PC-3 (cell line): Measurements from ENCODE around the gene ZNF585A. TPM values are rescaled to one million over a fixed set of nuclear protein-coding genes. Genes with fewer than 3 reads are reported as not detected.
A peak's percentile ranks its signal among the peaks of the same experiment; 100 is the strongest.
"Not testable (repeated sequence)": the region's sequence is repeated elsewhere in the genome, so short reads cannot be mapped to it uniquely, and the experiment has no call there.

ENCODE experiments used
- ATAC-seq: fragments of 200-7000 bp; cut with Tn5 transposase; 2 replicates; pipeline ENCODE4 v1.9.1; 2020; ENCODE audit warnings: mild to moderate bottlenecking, moderate library complexity
- BruUV-seq: library from RNA; stranded (reverse); fragments of 400-500 nt; replicated peaks from 2 replicates; lab custom pipeline; 2021; lab: Mats Ljungman, UMichigan
- CTCF ChIA-PET: fragments of 300-600 bp; sonication (Branson Sonifier 250); formaldehyde crosslinking; loops from one replicate; lab custom pipeline; 2022; ENCODE audit warnings: antibody characterized with exemption; lab: Charles Lee
- POLR2A ChIA-PET: fragments of 300-600 bp; sonication (Branson Sonifier 250); formaldehyde crosslinking; loops from one replicate; lab custom pipeline; 2022; ENCODE audit warnings: antibody characterized with exemption; ENCODE audit not compliant: unreplicated experiment; lab: Charles Lee
- DNase-seq: peaks from one replicate; pipeline ENCODE4 v3.0.0-alpha.2; 2015
- H2AFZ ChIP-seq: fragments of 300-600 bp; sonication (generic); 2 replicates; pipeline ENCODE4 v1.6.0; 2016; ENCODE audit warnings: antibody characterized with exemption, low read length
- H3F3A ChIP-seq: fragments of 300-600 bp; sonication (generic); one replicate; pipeline ENCODE4 v1.6.0; 2017; ENCODE audit warnings: antibody characterized with exemption, low read length, control low read depth, mild to moderate bottlenecking; ENCODE audit not compliant: unreplicated experiment
- H3K27ac ChIP-seq: fragments of 300-600 bp; sonication (generic); 2 replicates; pipeline ENCODE4 v1.5.1; 2016; ENCODE audit warnings: mild to moderate bottlenecking, low read length
- H3K27me3 ChIP-seq: fragments of 300-600 bp; sonication (generic); 2 replicates; pipeline ENCODE4 v1.6.1; 2016; ENCODE audit warnings: low read length, mixed read lengths
- H3K36me3 ChIP-seq: fragments of 300-600 bp; sonication (generic); 2 replicates; pipeline ENCODE4 v1.6.1; 2016; ENCODE audit warnings: low read depth, mixed run types, low read length, mixed read lengths
- H3K4me1 ChIP-seq: fragments of 300-600 bp; sonication (generic); 2 replicates; pipeline ENCODE4 v1.5.1; 2016; ENCODE audit warnings: low read length; ENCODE audit not compliant: insufficient read depth
- H3K4me2 ChIP-seq: fragments of 300-600 bp; sonication (generic); 2 replicates; pipeline ENCODE4 v1.6.0; 2016; ENCODE audit warnings: low read length
- H3K4me3 ChIP-seq: fragments of 300-600 bp; sonication (generic); 2 replicates; pipeline ENCODE4 v1.5.1; 2016; ENCODE audit warnings: mild to moderate bottlenecking, low read length, mixed read lengths
- H3K79me2 ChIP-seq: fragments of 300-600 bp; sonication (generic); 2 replicates; pipeline ENCODE4 v1.6.1; 2017; ENCODE audit warnings: low read length, mixed read lengths
- H3K9ac ChIP-seq: fragments of 300-600 bp; sonication (generic); 2 replicates; pipeline ENCODE4 v1.6.0; 2016; ENCODE audit warnings: mild to moderate bottlenecking, low read length
- H3K9me2 ChIP-seq: fragments of 300-600 bp; sonication (generic); replicated peaks from 2 replicates; pipeline ENCODE4 v1.6.1; 2016; ENCODE audit warnings: mixed run types, low read length, mixed read lengths
- H3K9me3 ChIP-seq: fragments of 300-600 bp; sonication (generic); 2 replicates; pipeline ENCODE4 v1.6.1; 2016; ENCODE audit warnings: low read length, mixed read lengths
- H4K20me1 ChIP-seq: fragments of 300-600 bp; sonication (generic); 2 replicates; pipeline ENCODE4 v1.6.1; 2016; ENCODE audit warnings: low read length, mixed read lengths
- EZH2 ChIP-seq: fragments of 300-600 bp; sonication (generic); IDR thresholded peaks from one replicate; pipeline ENCODE4 v1.6.1; 2017; ENCODE audit warnings: antibody characterized with exemption, mild to moderate bottlenecking, low read length; ENCODE audit not compliant: unreplicated experiment
- EZH2phosphoT487 ChIP-seq: fragments of 300-600 bp; sonication (generic); IDR thresholded peaks from 2 replicates; pipeline ENCODE4 v1.6.1; 2018; ENCODE audit warnings: mild to moderate bottlenecking, antibody characterized with exemption, low read length, borderline replicate concordance
- intact Hi-C: fragments of 100-400 bp; cut with micrococcal nuclease; formaldehyde crosslinking; loops from 2 replicates; pipeline ENCODE4 v1.9.0; 2023
- total RNA-seq: library from RNA; depleted of rRNA; stranded (reverse); fragments of >200 nt; gene quantifications from 2 replicates; pipeline ENCODE4 v1.2.3, GENCODE V29; 2014
- TF ChIP-seq, protein P1 (sequence below): fragments of 300-600 bp; sonication (generic); conservative IDR thresholded peaks from 2 replicates; pipeline ENCODE4 v1.5.1; 2017; ENCODE audit warnings: antibody characterized with exemption, low read depth, mild to moderate bottlenecking, low read length

The ZNF585A gene
- total RNA-seq, 1 experiment from 2014 or later, result 0.29 TPM

DNA sequence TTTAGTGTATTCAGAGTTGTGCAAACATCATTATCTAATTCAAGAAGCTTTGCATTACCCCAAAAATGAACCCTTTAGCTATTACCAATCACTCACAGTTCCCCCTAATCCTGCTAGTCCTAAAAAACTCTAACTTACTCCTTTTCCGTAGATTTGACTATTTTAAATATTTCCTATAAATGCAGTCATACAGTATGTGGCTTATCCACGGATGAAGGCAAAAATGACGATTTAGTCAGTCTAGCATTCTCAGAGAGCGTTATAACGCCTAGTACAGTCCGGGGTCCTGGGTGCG lies 44.9 kb upstream of the ZNF585A start:
- Histone ChIP-seq H3K79me2 (peaks cover 9% of the 10 kb centered on the region), H3K27me3 (no peaks in the 10 kb centered on the region), H3K27ac (no peak overlapping the region), H3F3A (no peaks in the 10 kb centered on the region), H2AFZ (peak overlapping the region; percentile 96), H3K4me2 (peak overlapping the region; percentile 91), H3K4me3 (peak overlapping the region; percentile 93), H3K9me2 (no peaks in the 10 kb centered on the region), H3K4me1 (no peaks in the 10 kb centered on the region), H3K9me3 (0 out of 2 replicates have a peak, but pooled peaks cover 3% of the 10 kb centered on the region), H3K9ac (peak overlapping the region; percentile 87; the same call in 1 of the 2 replicates), H3K36me3 (peaks cover 12% of the 10 kb centered on the region), H4K20me1 (no peaks in the 10 kb centered on the region)
- no TSS peak for BruUV-seq
- POLR2A ChIA-PET, result interaction anchor here (0.7 kb wide), 1 partner anchor 31 kb away, joined by 5 read pairs; no protein-coding TSS in a partner anchor
- no peak for DNase-seq
- no peak for ATAC-seq
- intact Hi-C loops, result no loop called here
- CTCF ChIA-PET, result no interaction called here
- TF ChIP-seq, protein P1, sequence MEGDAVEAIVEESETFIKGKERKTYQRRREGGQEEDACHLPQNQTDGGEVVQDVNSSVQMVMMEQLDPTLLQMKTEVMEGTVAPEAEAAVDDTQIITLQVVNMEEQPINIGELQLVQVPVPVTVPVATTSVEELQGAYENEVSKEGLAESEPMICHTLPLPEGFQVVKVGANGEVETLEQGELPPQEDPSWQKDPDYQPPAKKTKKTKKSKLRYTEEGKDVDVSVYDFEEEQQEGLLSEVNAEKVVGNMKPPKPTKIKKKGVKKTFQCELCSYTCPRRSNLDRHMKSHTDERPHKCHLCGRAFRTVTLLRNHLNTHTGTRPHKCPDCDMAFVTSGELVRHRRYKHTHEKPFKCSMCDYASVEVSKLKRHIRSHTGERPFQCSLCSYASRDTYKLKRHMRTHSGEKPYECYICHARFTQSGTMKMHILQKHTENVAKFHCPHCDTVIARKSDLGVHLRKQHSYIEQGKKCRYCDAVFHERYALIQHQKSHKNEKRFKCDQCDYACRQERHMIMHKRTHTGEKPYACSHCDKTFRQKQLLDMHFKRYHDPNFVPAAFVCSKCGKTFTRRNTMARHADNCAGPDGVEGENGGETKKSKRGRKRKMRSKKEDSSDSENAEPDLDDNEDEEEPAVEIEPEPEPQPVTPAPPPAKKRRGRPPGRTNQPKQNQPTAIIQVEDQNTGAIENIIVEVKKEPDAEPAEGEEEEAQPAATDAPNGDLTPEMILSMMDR, result no peak
- no peak for TF ChIP-seq EZH2
- TF ChIP-seq EZH2phosphoT487, result no peak

DNA sequence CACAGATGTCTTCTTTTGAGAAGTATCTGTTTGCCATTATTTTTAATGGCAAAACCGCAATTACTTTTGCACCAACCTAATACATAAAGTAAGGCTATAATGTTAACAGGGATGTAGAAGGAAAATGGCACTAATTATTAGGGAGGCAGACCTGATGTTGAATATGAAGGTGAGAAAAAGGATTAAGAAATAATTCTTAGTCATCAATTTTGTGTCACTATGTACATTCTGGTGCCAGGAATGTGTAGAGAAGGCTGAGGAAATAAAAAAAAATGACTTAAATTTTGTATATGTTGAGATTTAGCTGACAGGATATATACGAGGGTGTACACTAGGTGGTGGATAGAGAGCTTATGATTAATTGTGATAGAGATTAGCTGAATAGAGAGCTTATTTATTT lies 25.3 kb upstream of the ZNF585A start:
- Histone ChIP-seq H3F3A (no peaks in the 10 kb centered on the region), H2AFZ (no peak overlapping the region), H3K9me3 (no peaks in the 10 kb centered on the region), H3K4me2 (no peak overlapping the region), H3K4me1 (no peaks in the 10 kb centered on the region), H3K79me2 (no peaks in the 10 kb centered on the region), H3K4me3 (no peak overlapping the region), H3K36me3 (no peaks in the 10 kb centered on the region), H3K27ac (no peak overlapping the region), H3K9me2 (no peaks in the 10 kb centered on the region), H4K20me1 (no peaks in the 10 kb centered on the region), H3K9ac (no peak overlapping the region), H3K27me3 (no peaks in the 10 kb centered on the region)
- ATAC-seq (no peak), DNase-seq (no peak)
- intact Hi-C loops, result no loop called here
- CTCF ChIA-PET, result no interaction called here
- TF ChIP-seq EZH2phosphoT487 (no peak), EZH2 (no peak)
- TF ChIP-seq, protein P1, result no peak
- no TSS peak for BruUV-seq
- POLR2A ChIA-PET, result no interaction called here

DNA sequence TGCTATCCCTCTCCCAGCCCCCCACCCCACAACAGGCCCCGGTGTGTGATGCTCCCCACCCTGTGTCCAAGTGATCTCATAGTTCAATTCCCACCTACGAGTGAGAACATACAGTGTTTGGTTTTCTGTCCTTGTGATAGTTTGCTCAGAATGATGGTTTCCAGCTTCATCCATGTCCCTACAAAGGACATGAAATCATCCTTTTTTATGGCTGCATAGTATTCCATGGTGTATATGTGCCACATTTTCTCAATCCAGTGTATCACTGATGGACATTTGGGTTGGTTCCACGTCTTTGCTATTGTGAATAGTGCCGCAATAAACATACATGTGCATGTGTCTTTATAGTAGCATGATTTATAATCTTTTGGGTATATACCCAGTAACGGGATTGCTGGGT lies 24.6 kb upstream of the ZNF585A start:
- H3K36me3 ChIP-seq, POLR2A ChIA-PET, ATAC-seq, H3K4me2 ChIP-seq, H3K27me3 ChIP-seq, H3K9me3 ChIP-seq, H3K9ac ChIP-seq, H3K4me3 ChIP-seq, H3K79me2 ChIP-seq, intact Hi-C loops, H3K9me2 ChIP-seq, H3K4me1 ChIP-seq, BruUV-seq, DNase-seq, H2AFZ ChIP-seq, CTCF ChIA-PET, H4K20me1 ChIP-seq, H3K27ac ChIP-seq, H3F3A ChIP-seq: not testable (repeated sequence)

DNA sequence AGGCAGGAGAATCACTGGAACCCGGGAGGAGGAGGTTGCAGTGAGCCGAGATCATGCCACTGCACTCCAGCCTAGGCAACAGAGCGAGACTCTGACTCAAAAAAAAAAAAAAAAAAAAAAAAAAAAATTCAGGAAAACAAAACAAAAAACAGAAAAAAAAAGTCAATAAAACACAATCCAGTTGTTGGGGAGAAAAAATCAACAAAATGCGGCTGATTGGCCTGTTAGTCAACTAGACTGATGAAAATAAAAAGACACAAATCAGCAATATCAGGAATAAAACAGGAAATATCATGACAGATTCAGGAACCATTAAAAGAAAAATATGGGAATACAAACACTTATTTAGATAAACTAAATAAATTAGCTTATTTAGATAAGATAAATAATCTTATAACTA lies 22.8 kb upstream of the ZNF585A start:
- H3K36me3 ChIP-seq, H3K27ac ChIP-seq, BruUV-seq, H3F3A ChIP-seq, H2AFZ ChIP-seq, POLR2A ChIA-PET, DNase-seq, H3K27me3 ChIP-seq, ATAC-seq, CTCF ChIA-PET, H3K79me2 ChIP-seq, H3K9me2 ChIP-seq, H3K4me3 ChIP-seq, H4K20me1 ChIP-seq, H3K4me1 ChIP-seq, H3K9ac ChIP-seq, intact Hi-C loops, H3K4me2 ChIP-seq, H3K9me3 ChIP-seq: not testable (repeated sequence)

DNA sequence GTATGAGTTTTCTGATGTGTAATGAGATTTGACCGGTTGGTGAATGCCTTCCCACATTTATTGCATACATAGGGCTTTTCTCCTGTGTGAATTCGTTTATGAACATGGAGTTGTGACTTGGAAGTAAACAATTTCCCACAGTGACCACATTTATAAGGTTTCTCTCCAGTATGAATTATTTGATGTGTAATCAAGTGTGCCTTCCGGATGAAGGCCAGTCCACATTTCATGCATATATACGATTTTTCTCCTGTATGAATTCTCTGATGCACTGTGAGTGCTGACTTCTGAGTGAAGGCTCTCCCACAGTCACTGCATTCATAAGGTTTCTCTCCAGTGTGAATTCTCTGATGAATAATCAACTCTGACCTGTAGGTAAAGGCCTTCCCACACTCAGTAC lies 13.6 kb upstream of the ZNF585A start:
- H3K79me2 ChIP-seq, H3K36me3 ChIP-seq, H2AFZ ChIP-seq, H3K4me2 ChIP-seq, H3K4me3 ChIP-seq, intact Hi-C loops, H4K20me1 ChIP-seq, H3K9me3 ChIP-seq, ATAC-seq, BruUV-seq, H3K4me1 ChIP-seq, POLR2A ChIA-PET, H3K27ac ChIP-seq, H3K27me3 ChIP-seq, DNase-seq, H3F3A ChIP-seq, H3K9ac ChIP-seq, CTCF ChIA-PET, H3K9me2 ChIP-seq: not testable (repeated sequence)
